HG03175 (cell line): ENCODE measurements around the gene NEURL2.
"Not testable (repeated sequence)": the region's sequence is repeated elsewhere in the genome, so short reads cannot be mapped to it uniquely, and the experiment has no call there.

Experiments used
- ATAC-seq: cut with Tn5 transposase; IDR thresholded peaks from one replicate; pipeline ENCODE4 v1.9.1; 2021; ENCODE audit warnings: mild to moderate bottlenecking, moderate library complexity; ENCODE audit not compliant: unreplicated experiment

The NEURL2 gene

GRCh38 chr20:45890985-45891983, at the start of gene NEURL2, which contains the start of gene CTSA:
Gene NEURL2, minus strand, starts transcription at chr20:45891208. Its CDS starts 217 bp downstream, at chr20:45890991.
Gene CTSA, plus strand, starts transcription at chr20:45891335. Its CDS starts 234 bp downstream, at chr20:45891569.
- ATAC-seq, result peak; percentile 78

GRCh38 chr20:45940469-45940868, 49.5 kb upstream of the NEURL2 start:
- no peak for ATAC-seq

- ATAC-seq, result no peak
Observed at GRCh38 chr20:45940053-45940452, 49.0 kb upstream of the NEURL2 start.

- ATAC-seq, result no peak
Observed at GRCh38 chr20:45938727-45939438, 47.9 kb upstream of the NEURL2 start.

- no peak for ATAC-seq
Observed at GRCh38 chr20:45937765-45938164, 46.8 kb upstream of the NEURL2 start.

GRCh38 chr20:45935416-45936046, 44.5 kb upstream of the NEURL2 start:
- ATAC-seq, result no peak

GRCh38 chr20:45934586-45935415, 43.8 kb upstream of the NEURL2 start, which contains the start of gene PCIF1:
Gene PCIF1, plus strand, starts transcription at chr20:45934683. Its CDS starts 4,317 bp downstream, at chr20:45939000.
- ATAC-seq, result peak; percentile 74

GRCh38 chr20:45934046-45934585, 43.1 kb upstream of the NEURL2 start:
- ATAC-seq, result peak; percentile 23

GRCh38 chr20:45933266-45934045, 42.4 kb upstream of the NEURL2 start:
- ATAC-seq, result no peak

GRCh38 chr20:45931680-45932079, 40.7 kb upstream of the NEURL2 start:
- not testable (repeated sequence) for ATAC-seq

GRCh38 chr20:45927071-45927878, 36.3 kb upstream of the NEURL2 start:
- no peak for ATAC-seq

- ATAC-seq, result no peak
Observed at GRCh38 chr20:45926731-45927070, 35.7 kb upstream of the NEURL2 start.

- no peak for ATAC-seq
Observed at GRCh38 chr20:45925821-45926506, 35.0 kb upstream of the NEURL2 start.

GRCh38 chr20:45924391-45925261, 33.6 kb upstream of the NEURL2 start:
- no peak for ATAC-seq

GRCh38 chr20:45921337-45922189, 30.6 kb upstream of the NEURL2 start:
- ATAC-seq, result no peak
